GM12874 (cell line): ENCODE measurements around the gene CHRM1.

Experiments
- TF ChIP-seq, protein P1 (sequence below): IDR thresholded peaks from 2 replicates; pipeline ENCODE4 v1.5.1; 2011; ENCODE audit warnings: low read depth, mild to moderate bottlenecking, control low read depth, low read length, moderate library complexity; ENCODE audit not compliant: insufficient read depth

CHRM1 gene

DNA sequence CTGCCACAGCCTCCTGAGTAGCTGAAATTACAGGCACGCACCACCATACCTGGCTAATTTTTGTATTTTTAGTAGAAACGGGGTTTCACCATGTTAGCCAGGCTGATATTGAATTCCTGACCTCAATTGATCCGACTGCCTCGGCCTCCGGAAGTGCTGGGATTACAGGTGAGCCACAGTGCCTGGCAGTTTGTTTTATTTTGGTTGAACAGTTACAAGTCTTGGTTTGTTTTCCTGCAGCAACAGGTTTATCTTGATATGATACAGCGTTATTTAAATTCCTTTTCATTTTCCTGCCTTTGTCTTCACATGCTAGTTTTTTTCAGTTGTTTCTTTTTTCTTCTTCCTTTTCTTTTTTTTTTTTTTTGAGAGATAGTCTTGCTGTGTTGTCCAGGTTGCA is 44.5 kb downstream of the CHRM1 start:
- TF ChIP-seq, protein P1, sequence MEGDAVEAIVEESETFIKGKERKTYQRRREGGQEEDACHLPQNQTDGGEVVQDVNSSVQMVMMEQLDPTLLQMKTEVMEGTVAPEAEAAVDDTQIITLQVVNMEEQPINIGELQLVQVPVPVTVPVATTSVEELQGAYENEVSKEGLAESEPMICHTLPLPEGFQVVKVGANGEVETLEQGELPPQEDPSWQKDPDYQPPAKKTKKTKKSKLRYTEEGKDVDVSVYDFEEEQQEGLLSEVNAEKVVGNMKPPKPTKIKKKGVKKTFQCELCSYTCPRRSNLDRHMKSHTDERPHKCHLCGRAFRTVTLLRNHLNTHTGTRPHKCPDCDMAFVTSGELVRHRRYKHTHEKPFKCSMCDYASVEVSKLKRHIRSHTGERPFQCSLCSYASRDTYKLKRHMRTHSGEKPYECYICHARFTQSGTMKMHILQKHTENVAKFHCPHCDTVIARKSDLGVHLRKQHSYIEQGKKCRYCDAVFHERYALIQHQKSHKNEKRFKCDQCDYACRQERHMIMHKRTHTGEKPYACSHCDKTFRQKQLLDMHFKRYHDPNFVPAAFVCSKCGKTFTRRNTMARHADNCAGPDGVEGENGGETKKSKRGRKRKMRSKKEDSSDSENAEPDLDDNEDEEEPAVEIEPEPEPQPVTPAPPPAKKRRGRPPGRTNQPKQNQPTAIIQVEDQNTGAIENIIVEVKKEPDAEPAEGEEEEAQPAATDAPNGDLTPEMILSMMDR, result no peak

DNA sequence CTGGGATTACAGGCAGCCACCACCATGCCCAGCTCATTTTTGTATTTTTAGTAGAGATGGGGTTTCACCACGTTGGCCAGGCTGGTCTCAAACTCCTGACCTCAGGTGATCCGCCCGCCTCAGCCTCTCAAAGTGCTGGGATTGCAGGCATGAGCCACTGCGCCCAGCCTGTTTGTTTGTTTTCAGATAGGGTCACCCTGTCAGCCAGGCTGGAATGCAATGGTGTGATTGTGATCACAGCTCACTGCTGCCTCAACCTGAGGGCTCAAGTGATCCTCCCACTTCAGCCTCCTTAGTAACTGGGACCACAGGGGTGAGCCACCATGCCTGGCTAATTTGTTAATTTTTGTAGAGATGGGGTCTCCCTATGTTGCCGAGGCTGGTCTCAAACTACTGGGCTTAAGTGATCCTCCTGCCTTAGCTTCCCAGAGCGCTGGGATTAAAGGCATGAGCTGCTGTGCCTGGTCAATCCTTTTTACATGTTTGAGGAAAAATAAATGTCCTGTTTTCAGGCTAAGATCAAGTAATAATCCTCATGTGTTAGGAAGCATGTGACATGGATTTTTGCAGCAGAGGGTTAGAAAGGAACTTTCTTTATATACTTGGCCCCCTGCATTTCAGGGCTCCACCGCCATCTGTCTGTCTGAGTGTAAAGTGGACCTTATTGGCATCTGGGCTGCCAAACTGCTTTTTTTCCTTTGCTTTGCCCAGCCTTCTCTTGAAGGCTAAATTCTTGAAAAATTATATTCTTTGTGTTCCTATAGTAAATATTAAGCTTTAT is 45.3 kb downstream of the CHRM1 start:
- TF ChIP-seq, protein P1, result no peak

DNA sequence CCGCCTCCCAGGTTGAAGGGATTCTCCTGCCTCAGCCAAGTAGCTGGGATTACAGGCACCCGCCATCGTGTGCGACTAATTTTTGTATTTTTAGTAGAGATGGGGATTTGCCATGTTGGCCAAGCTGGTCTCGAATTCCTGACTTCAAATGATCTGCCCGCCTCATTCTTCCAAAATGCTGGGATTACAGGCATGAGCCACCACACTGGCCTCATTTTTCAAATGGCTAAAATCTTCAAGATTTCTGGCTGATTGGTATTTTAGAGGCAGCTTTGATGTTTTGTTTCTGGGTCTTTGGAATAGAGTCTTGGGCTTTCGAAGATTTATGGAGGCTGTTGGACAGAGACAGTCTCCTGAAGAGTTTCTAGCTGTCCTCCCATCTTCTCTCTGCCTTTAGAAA is 46.3 kb downstream of the CHRM1 start:
- TF ChIP-seq, protein P1, result no peak

DNA sequence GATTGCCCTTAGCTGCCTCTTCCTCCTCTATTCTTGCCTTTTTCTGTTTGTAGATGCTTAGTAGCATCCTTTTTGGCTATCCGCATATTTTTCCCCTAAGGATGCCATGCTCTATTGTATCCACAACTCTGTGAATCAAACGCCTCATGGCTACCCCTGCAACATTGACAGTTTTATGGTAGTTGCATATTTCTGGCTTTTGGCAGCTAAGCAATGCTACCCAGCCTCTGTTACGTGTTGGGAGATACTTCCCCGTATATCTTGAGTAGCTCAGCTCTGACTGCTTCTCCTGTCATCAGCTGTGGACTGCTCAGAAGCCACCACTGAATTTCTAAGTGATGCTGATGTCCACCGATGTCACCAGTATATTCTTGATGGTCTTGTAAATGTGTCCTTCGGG is 55.5 kb downstream of the CHRM1 start:
- TF ChIP-seq, protein P1, result no peak

DNA sequence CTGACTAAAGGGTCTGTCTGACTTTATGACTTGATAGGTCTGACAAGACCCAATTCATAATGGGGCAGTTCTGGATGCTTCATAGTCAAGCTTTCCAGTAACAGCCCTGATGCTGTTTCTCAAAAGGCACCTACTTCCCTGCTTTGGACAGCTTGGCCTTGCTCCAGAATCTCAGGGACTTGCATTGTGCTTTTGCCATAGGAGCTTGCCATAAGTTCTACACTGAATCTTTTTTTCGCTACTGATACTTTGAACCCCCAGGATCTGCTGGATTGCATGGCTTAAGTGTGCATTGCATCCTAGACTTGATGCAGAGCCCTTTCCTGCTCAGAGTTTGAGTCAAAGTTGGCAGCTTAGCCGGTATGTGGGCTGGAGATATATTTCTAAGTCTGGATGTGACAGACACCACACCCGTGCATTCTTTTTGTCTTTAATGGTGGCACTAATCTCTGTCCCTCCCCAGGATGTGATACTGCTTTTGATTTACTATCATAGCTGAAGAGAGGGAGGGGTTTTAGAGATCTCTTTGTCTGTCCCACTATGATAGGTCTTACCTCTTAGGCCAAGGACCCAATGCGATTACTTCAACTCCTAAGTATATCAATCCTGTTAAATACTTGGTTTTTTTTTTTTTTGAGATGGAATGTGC is 57.4 kb downstream of the CHRM1 start:
- TF ChIP-seq, protein P1, result no peak

DNA sequence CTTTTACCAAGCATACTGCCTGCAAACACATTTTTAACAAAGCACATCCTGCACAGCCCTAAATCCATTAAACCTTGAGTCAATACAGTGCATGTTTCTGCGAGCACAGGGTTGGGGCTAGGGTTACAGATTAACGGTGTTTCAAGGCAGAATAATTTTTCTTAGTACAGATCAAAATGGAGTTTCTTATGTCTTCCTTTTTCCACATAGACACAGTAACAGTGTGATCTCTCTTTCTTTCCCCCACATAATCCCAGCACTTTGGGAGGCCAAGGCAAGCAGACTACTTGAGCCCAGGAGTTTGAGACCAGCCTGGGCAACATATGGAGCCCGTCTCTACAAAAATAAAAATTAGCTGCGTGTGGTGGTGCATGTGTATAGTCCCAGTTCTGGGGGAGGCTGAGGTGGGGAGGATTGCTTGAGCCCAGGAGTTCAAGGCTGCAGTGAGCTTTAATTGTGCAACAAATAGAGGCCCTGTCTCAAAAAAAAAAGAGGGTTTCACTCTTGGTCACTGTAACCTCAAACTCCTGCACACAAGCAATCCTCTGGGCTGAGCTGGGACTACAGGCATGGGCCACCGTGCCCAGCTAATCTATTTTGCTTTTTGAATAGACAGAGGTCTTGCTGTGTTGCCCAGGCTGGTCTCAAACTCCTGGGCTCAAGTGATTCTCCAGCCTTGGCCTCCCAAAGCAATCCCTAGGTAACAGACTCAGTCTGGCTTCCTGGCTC is 60.2 kb downstream of the CHRM1 start:
- TF ChIP-seq, protein P1, result no peak
